ENCODE measurements around the gene SAP130. TPM values are rescaled to one million over a fixed set of nuclear protein-coding genes. Genes with fewer than 3 reads are reported as not detected.

SAP130 gene
- polyA plus RNA-seq, 3 donors from 2014 or later, result 3.9 to 13.9 (median 4.4) TPM

GRCh38 chr2:127954857-127955256, 73.0 kb downstream of the SAP130 start:
- peaks cover 6 to 41% (median 13%) of the 10 kb centered on the region in 3 donors for H3K36me3 Mint-ChIP-seq
- peaks cover 0 to 5% of the 10 kb centered on the region in 2 donors for H3K4me1 Mint-ChIP-seq
- no peak overlapping the region for H3K4me3 Mint-ChIP-seq
- DNase-seq, result no peak
- no peak overlapping the region for H3K27ac Mint-ChIP-seq
- no peaks in the 10 kb centered on the region for H3K9me3 Mint-ChIP-seq
- H3K27me3 Mint-ChIP-seq (ENCODE audit: low read depth in 3 of 3), result no peaks in the 10 kb centered on the region

- Mint-ChIP-seq H3K9me3 (no peaks in the 10 kb centered on the region), H3K4me1 (peaks cover 0 to 5% of the 10 kb centered on the region in 2 donors), H3K27ac (peak overlapping the region in 1 of 6 donors; percentile 68), H3K27me3 (ENCODE audit: low read depth in 3 of 3) (no peaks in the 10 kb centered on the region), H3K4me3 (no peak overlapping the region), H3K36me3 (peaks cover 11 to 43% (median 17%) of the 10 kb centered on the region in 3 donors)
- DNase-seq, result no peak
Measured at GRCh38 chr2:127953849-127954248, 74.0 kb downstream of the SAP130 start.

GRCh38 chr2:127953128-127953718, 74.6 kb downstream of the SAP130 start:
- peaks cover 11 to 46% (median 17%) of the 10 kb centered on the region in 3 donors for H3K36me3 Mint-ChIP-seq
- no peaks in the 10 kb centered on the region for H3K27me3 Mint-ChIP-seq (ENCODE audit: low read depth in 3 of 3)
- peaks cover 0 to 5% of the 10 kb centered on the region in 2 donors for H3K4me1 Mint-ChIP-seq
- no peaks in the 10 kb centered on the region for H3K9me3 Mint-ChIP-seq
- no peak overlapping the region for H3K4me3 Mint-ChIP-seq
- no peak for DNase-seq
- H3K27ac Mint-ChIP-seq, result no peak overlapping the region

GRCh38 chr2:127951026-127951425, 76.8 kb downstream of the SAP130 start:
- H3K27ac Mint-ChIP-seq, result no peak overlapping the region
- H3K4me1 Mint-ChIP-seq, result peaks cover 0 to 2% of the 10 kb centered on the region in 2 donors
- H3K27me3 Mint-ChIP-seq (ENCODE audit: low read depth in 3 of 3), result no peaks in the 10 kb centered on the region
- H3K4me3 Mint-ChIP-seq, result no peak overlapping the region
- peaks cover 21 to 51% (median 22%) of the 10 kb centered on the region in 3 donors for H3K36me3 Mint-ChIP-seq
- H3K9me3 Mint-ChIP-seq, result no peaks in the 10 kb centered on the region
- no peak for DNase-seq

GRCh38 chr2:127950264-127950663, 77.6 kb downstream of the SAP130 start:
- Mint-ChIP-seq H3K9me3 (no peaks in the 10 kb centered on the region), H3K4me3 (no peak overlapping the region), H3K4me1 (peaks cover 0 to 2% of the 10 kb centered on the region in 2 donors), H3K27ac (no peak overlapping the region), H3K27me3 (ENCODE audit: low read depth in 3 of 3) (no peaks in the 10 kb centered on the region), H3K36me3 (peaks cover 22 to 57% (median 25%) of the 10 kb centered on the region in 3 donors)
- no peak for DNase-seq

GRCh38 chr2:127945281-127945680, 82.6 kb downstream of the SAP130 start:
- Mint-ChIP-seq H3K4me3 (no peak overlapping the region), H3K9me3 (no peaks in the 10 kb centered on the region), H3K27ac (peak overlapping the region in 1 of 6 donors; percentile 16), H3K4me1 (no peaks in the 10 kb centered on the region), H3K36me3 (peaks cover 35 to 84% (median 42%) of the 10 kb centered on the region in 3 donors), H3K27me3 (ENCODE audit: low read depth in 3 of 3) (no peaks in the 10 kb centered on the region)
- no peak for DNase-seq

- Mint-ChIP-seq H3K27me3 (ENCODE audit: low read depth in 3 of 3) (no peaks in the 10 kb centered on the region), H3K36me3 (peaks cover 30 to 66% (median 34%) of the 10 kb centered on the region in 3 donors), H3K4me3 (no peak overlapping the region), H3K27ac (no peak overlapping the region), H3K4me1 (no peaks in the 10 kb centered on the region), H3K9me3 (no peaks in the 10 kb centered on the region)
- no peak for DNase-seq
Measured at GRCh38 chr2:127943186-127943585, 84.7 kb downstream of the SAP130 start.

GRCh38 chr2:127942002-127942401, 85.9 kb downstream of the SAP130 start:
- no peaks in the 10 kb centered on the region for H3K9me3 Mint-ChIP-seq

GRCh38 chr2:127941461-127941860, 86.4 kb downstream of the SAP130 start:
- no peak overlapping the region for H3K4me3 Mint-ChIP-seq
- no peak for DNase-seq
- no peaks in the 10 kb centered on the region for H3K4me1 Mint-ChIP-seq
- no peak overlapping the region for H3K27ac Mint-ChIP-seq
- no peaks in the 10 kb centered on the region for H3K9me3 Mint-ChIP-seq
- peaks cover 0 to 4% (median 0%) of the 10 kb centered on the region in 3 donors for H3K27me3 Mint-ChIP-seq (ENCODE audit: low read depth in 3 of 3)
- H3K36me3 Mint-ChIP-seq, result peaks cover 23 to 52% (median 25%) of the 10 kb centered on the region in 3 donors

More at GRCh38 chr2:127942002-127942401, 85.9 kb downstream of the SAP130 start:
- no peak for DNase-seq
- Mint-ChIP-seq H3K36me3 (peaks cover 26 to 55% (median 29%) of the 10 kb centered on the region in 3 donors), H3K27me3 (ENCODE audit: low read depth in 3 of 3) (peaks cover 0 to under 1% (median 0%) of the 10 kb centered on the region in 3 donors), H3K27ac (peak overlapping the region in 1 of 6 donors; percentile 42), H3K4me3 (no peak overlapping the region), H3K4me1 (no peaks in the 10 kb centered on the region)

GRCh38 chr2:127940641-127941040, 87.2 kb downstream of the SAP130 start:
- DNase-seq, result no peak
- peaks cover 19 to 45% (median 21%) of the 10 kb centered on the region in 3 donors for H3K36me3 Mint-ChIP-seq
- H3K9me3 Mint-ChIP-seq, result no peaks in the 10 kb centered on the region
- H3K4me3 Mint-ChIP-seq, result no peak overlapping the region
- no peaks in the 10 kb centered on the region for H3K4me1 Mint-ChIP-seq
- peaks cover 0 to 4% (median 0%) of the 10 kb centered on the region in 3 donors for H3K27me3 Mint-ChIP-seq (ENCODE audit: low read depth in 3 of 3)
- H3K27ac Mint-ChIP-seq, result peak overlapping the region in 1 of 6 donors; percentile 22

GRCh38 chr2:127935337-127935736, 92.5 kb downstream of the SAP130 start:
- DNase-seq, result no peak
- peaks cover 0 to under 1% (median under 1%) of the 10 kb centered on the region in 3 donors for H3K36me3 Mint-ChIP-seq
- H3K27me3 Mint-ChIP-seq (ENCODE audit: low read depth in 3 of 3), result peaks cover 0 to 7% (median 5%) of the 10 kb centered on the region in 3 donors
- H3K4me3 Mint-ChIP-seq, result no peak overlapping the region
- no peaks in the 10 kb centered on the region for H3K4me1 Mint-ChIP-seq
- no peaks in the 10 kb centered on the region for H3K9me3 Mint-ChIP-seq
- H3K27ac Mint-ChIP-seq, result no peak overlapping the region

GRCh38 chr2:127932199-127932876, 95.5 kb downstream of the SAP130 start:
- H3K4me3 Mint-ChIP-seq, result no peak overlapping the region

GRCh38 chr2:127929449-127929848, 98.4 kb downstream of the SAP130 start:
- Mint-ChIP-seq H3K27me3 (ENCODE audit: low read depth in 3 of 3) (peaks cover 2 to 11% (median 8%) of the 10 kb centered on the region in 3 donors), H3K4me1 (no peaks in the 10 kb centered on the region), H3K4me3 (no peak overlapping the region), H3K36me3 (no peaks in the 10 kb centered on the region), H3K27ac (no peak overlapping the region), H3K9me3 (no peaks in the 10 kb centered on the region)
- no peak for DNase-seq

More at GRCh38 chr2:127932199-127932876, 95.5 kb downstream of the SAP130 start:
- no peak overlapping the region for H3K27ac Mint-ChIP-seq
- H3K9me3 Mint-ChIP-seq, result no peaks in the 10 kb centered on the region
- no peaks in the 10 kb centered on the region for H3K4me1 Mint-ChIP-seq
- peaks cover 0 to 9% (median 8%) of the 10 kb centered on the region in 3 donors for H3K27me3 Mint-ChIP-seq (ENCODE audit: low read depth in 3 of 3)
- H3K36me3 Mint-ChIP-seq, result no peaks in the 10 kb centered on the region
- no peak for DNase-seq

GRCh38 chr2:127927384-127927783, 100.5 kb downstream of the SAP130 start:
- Mint-ChIP-seq H3K36me3 (no peaks in the 10 kb centered on the region), H3K4me1 (no peaks in the 10 kb centered on the region), H3K9me3 (no peaks in the 10 kb centered on the region), H3K27ac (no peak overlapping the region), H3K4me3 (no peak overlapping the region), H3K27me3 (ENCODE audit: low read depth in 3 of 3) (peaks cover 2 to 10% (median 3%) of the 10 kb centered on the region in 3 donors)
- DNase-seq, result no peak

Measured in immature natural killer cell (primary cell).